Measurements from ENCODE around the gene MYT1. TPM values are rescaled to one million over a fixed set of nuclear protein-coding genes. Genes with fewer than 3 reads are reported as not detected.

MYT1 gene
- polyA plus RNA-seq, 1 donor, result 2.6 TPM

GRCh38 chr20:64242003-64242796 is 77.9 kb downstream of the MYT1 start:
- DNase-seq, result no peak
- H3K27ac ChIP-seq (ENCODE audit: low read length), result no peak overlapping the region
- no CpG with 5 or more reads among the region's 19 CpGs for WGBS (ENCODE audit: insufficient coverage, low lambda C conversion rate)

GRCh38 chr20:64242797-64243475 is 78.7 kb downstream of the MYT1 start:
- Histone ChIP-seq H3K4me3 (ENCODE audit: low read length) (no peak overlapping the region), H3K4me1 (ENCODE audit: control insufficient read depth, insufficient read depth, low read length) (no peaks in the 10 kb centered on the region), H3K27ac (ENCODE audit: low read length) (no peak overlapping the region), H3K36me3 (ENCODE audit: control insufficient read depth, insufficient read depth, low read length) (no peaks in the 10 kb centered on the region), H3K27me3 (ENCODE audit: control insufficient read depth, insufficient read depth, low read length) (no peaks in the 10 kb centered on the region), H3K9me3 (ENCODE audit: control insufficient read depth, low read depth, low read length) (no peaks in the 10 kb centered on the region)
- no CpG with 5 or more reads among the region's 4 CpGs for WGBS (ENCODE audit: insufficient coverage, low lambda C conversion rate)
- no peak for DNase-seq

More at GRCh38 chr20:64242003-64242796, 77.9 kb downstream of the MYT1 start:
- H3K9me3 ChIP-seq (ENCODE audit: control insufficient read depth, low read depth, low read length), result no peaks in the 10 kb centered on the region
- H3K4me3 ChIP-seq (ENCODE audit: low read length), result no peak overlapping the region
- H3K27me3 ChIP-seq (ENCODE audit: control insufficient read depth, insufficient read depth, low read length), result no peaks in the 10 kb centered on the region
- H3K4me1 ChIP-seq (ENCODE audit: control insufficient read depth, insufficient read depth, low read length), result peaks cover under 1% of the 10 kb centered on the region
- H3K36me3 ChIP-seq (ENCODE audit: control insufficient read depth, insufficient read depth, low read length), result no peaks in the 10 kb centered on the region

GRCh38 chr20:64244281-64244805 is 80.1 kb downstream of the MYT1 start:
- Histone ChIP-seq H3K27ac (ENCODE audit: low read length) (no peak overlapping the region), H3K4me1 (ENCODE audit: control insufficient read depth, insufficient read depth, low read length) (no peaks in the 10 kb centered on the region), H3K4me3 (ENCODE audit: low read length) (no peak overlapping the region), H3K36me3 (ENCODE audit: control insufficient read depth, insufficient read depth, low read length) (no peaks in the 10 kb centered on the region), H3K9me3 (ENCODE audit: control insufficient read depth, low read depth, low read length) (no peaks in the 10 kb centered on the region), H3K27me3 (ENCODE audit: control insufficient read depth, insufficient read depth, low read length) (no peaks in the 10 kb centered on the region)
- no peak for DNase-seq
- 60% methylated on average over 1 of the region's 2 CpGs for WGBS (ENCODE audit: insufficient coverage, low lambda C conversion rate)

GRCh38 chr20:64244870-64245603 is 80.8 kb downstream of the MYT1 start:
- H3K27me3 ChIP-seq (ENCODE audit: control insufficient read depth, insufficient read depth, low read length), result no peaks in the 10 kb centered on the region
- no peaks in the 10 kb centered on the region for H3K36me3 ChIP-seq (ENCODE audit: control insufficient read depth, insufficient read depth, low read length)
- no peak overlapping the region for H3K4me3 ChIP-seq (ENCODE audit: low read length)
- no peaks in the 10 kb centered on the region for H3K9me3 ChIP-seq (ENCODE audit: control insufficient read depth, low read depth, low read length)
- no CpG with 5 or more reads among the region's 8 CpGs for WGBS (ENCODE audit: insufficient coverage, low lambda C conversion rate)
- H3K4me1 ChIP-seq (ENCODE audit: control insufficient read depth, insufficient read depth, low read length), result no peaks in the 10 kb centered on the region
- no peak overlapping the region for H3K27ac ChIP-seq (ENCODE audit: low read length)
- DNase-seq, result no peak

- H3K36me3 ChIP-seq (ENCODE audit: control insufficient read depth, insufficient read depth, low read length), result no peaks in the 10 kb centered on the region
- H3K9me3 ChIP-seq (ENCODE audit: control insufficient read depth, low read depth, low read length), result no peaks in the 10 kb centered on the region
- no peaks in the 10 kb centered on the region for H3K4me1 ChIP-seq (ENCODE audit: control insufficient read depth, insufficient read depth, low read length)
- H3K27ac ChIP-seq (ENCODE audit: low read length), result no peak overlapping the region
- H3K4me3 ChIP-seq (ENCODE audit: low read length), result no peak overlapping the region
- DNase-seq, result no peak
- H3K27me3 ChIP-seq (ENCODE audit: control insufficient read depth, insufficient read depth, low read length), result no peaks in the 10 kb centered on the region
- no CpG with 5 or more reads among the region's 9 CpGs for WGBS (ENCODE audit: insufficient coverage, low lambda C conversion rate)
These were observed 81.7 kb downstream of the MYT1 start for GRCh38 chr20:64245746-64246595.

- WGBS (ENCODE audit: insufficient coverage, low lambda C conversion rate), result no CpG with 5 or more reads among the region's 10 CpGs
- Histone ChIP-seq H3K27me3 (ENCODE audit: control insufficient read depth, insufficient read depth, low read length) (no peaks in the 10 kb centered on the region), H3K9me3 (ENCODE audit: control insufficient read depth, low read depth, low read length) (no peaks in the 10 kb centered on the region), H3K4me3 (ENCODE audit: low read length) (no peak overlapping the region), H3K4me1 (ENCODE audit: control insufficient read depth, insufficient read depth, low read length) (no peaks in the 10 kb centered on the region), H3K36me3 (ENCODE audit: control insufficient read depth, insufficient read depth, low read length) (no peaks in the 10 kb centered on the region), H3K27ac (ENCODE audit: low read length) (no peak overlapping the region)
- DNase-seq, result no peak
These were observed 82.5 kb downstream of the MYT1 start for GRCh38 chr20:64246616-64247306.

- no peaks in the 10 kb centered on the region for H3K4me1 ChIP-seq (ENCODE audit: control insufficient read depth, insufficient read depth, low read length)
- H3K9me3 ChIP-seq (ENCODE audit: control insufficient read depth, low read depth, low read length), result no peaks in the 10 kb centered on the region
- no peak overlapping the region for H3K27ac ChIP-seq (ENCODE audit: low read length)
- H3K27me3 ChIP-seq (ENCODE audit: control insufficient read depth, insufficient read depth, low read length), result no peaks in the 10 kb centered on the region
- no peaks in the 10 kb centered on the region for H3K36me3 ChIP-seq (ENCODE audit: control insufficient read depth, insufficient read depth, low read length)
- no CpG with 5 or more reads among the region's 9 CpGs for WGBS (ENCODE audit: insufficient coverage, low lambda C conversion rate)
- no peak for DNase-seq
- no peak overlapping the region for H3K4me3 ChIP-seq (ENCODE audit: low read length)
These were observed 83.0 kb downstream of the MYT1 start for GRCh38 chr20:64247307-64247618.

- no peaks in the 10 kb centered on the region for H3K27me3 ChIP-seq (ENCODE audit: control insufficient read depth, insufficient read depth, low read length)
- H3K9me3 ChIP-seq (ENCODE audit: control insufficient read depth, low read depth, low read length), result no peaks in the 10 kb centered on the region
- H3K4me3 ChIP-seq (ENCODE audit: low read length), result no peak overlapping the region
- DNase-seq, result no peak
- H3K4me1 ChIP-seq (ENCODE audit: control insufficient read depth, insufficient read depth, low read length), result no peaks in the 10 kb centered on the region
- H3K27ac ChIP-seq (ENCODE audit: low read length), result no peak overlapping the region
- no CpG with 5 or more reads among the region's 33 CpGs for WGBS (ENCODE audit: insufficient coverage, low lambda C conversion rate)
- no peaks in the 10 kb centered on the region for H3K36me3 ChIP-seq (ENCODE audit: control insufficient read depth, insufficient read depth, low read length)
These were observed 84.0 kb downstream of the MYT1 start for GRCh38 chr20:64247970-64248841.

- Histone ChIP-seq H3K4me3 (ENCODE audit: low read length) (no peak overlapping the region), H3K4me1 (ENCODE audit: control insufficient read depth, insufficient read depth, low read length) (peaks cover 6% of the 10 kb centered on the region), H3K36me3 (ENCODE audit: control insufficient read depth, insufficient read depth, low read length) (no peaks in the 10 kb centered on the region), H3K27me3 (ENCODE audit: control insufficient read depth, insufficient read depth, low read length) (no peaks in the 10 kb centered on the region), H3K9me3 (ENCODE audit: control insufficient read depth, low read depth, low read length) (no peaks in the 10 kb centered on the region), H3K27ac (ENCODE audit: low read length) (no peak overlapping the region)
- WGBS (ENCODE audit: insufficient coverage, low lambda C conversion rate), result 100% methylated on average over 1 of the region's 2 CpGs
- no peak for DNase-seq
These were observed 85.8 kb downstream of the MYT1 start for GRCh38 chr20:64250027-64250426.

Measured in large intestine (tissue), 3 donors.